HEK293 (cell line): ENCODE data around the gene CNOT6L.

Source experiments
- CTCF ChIA-PET: fragments of 350-600 bp; formaldehyde crosslinking; extraction: SDS; loops from one replicate; lab custom pipeline; 2021; ENCODE audit warnings: antibody characterized with exemption; lab: Yijun Ruan, JAX
- POLR2A ChIA-PET: fragments of 300-600 bp; formaldehyde crosslinking; extraction: SDS; loops from one replicate; lab custom pipeline; 2020; ENCODE audit warnings: antibody characterized with exemption, inconsistent platforms; lab: Yijun Ruan, JAX
- H3K27ac ChIP-seq: fragments of 200-500 bp; sonication (Bioruptor generic); 2 replicates; pipeline ENCODE4 v1.5.1; 2014; ENCODE audit warnings: low read depth, low read length, control low read depth, inconsistent platforms; ENCODE audit errors: extremely low read depth
- H3K36me3 ChIP-seq, 2 experiments: fragments of 200-500 bp in 1 of 2; sonication (Bioruptor generic) in 1 of 2; 1 replicate in 1 of 2; 2 replicates in 1 of 2; pipeline ENCODE4 v1.5.1; 2014 to 2017; ENCODE audit warnings: inconsistent platforms in 2 of 2, low read length in 2 of 2; ENCODE audit not compliant: control insufficient read depth in 2 of 2, insufficient read depth in 1 of 2
- H3K4me1 ChIP-seq: fragments of 200-500 bp; sonication (Bioruptor generic); 2 replicates; pipeline ENCODE4 v1.5.1; 2014; ENCODE audit warnings: mild to moderate bottlenecking, low read length, inconsistent platforms; ENCODE audit not compliant: control insufficient read depth, insufficient read depth
- H3K4me3 ChIP-seq: 2 replicates; pipeline ENCODE4 v1.5.1; 2011; ENCODE audit warnings: low read depth, mild to moderate bottlenecking, control low read depth, low read length, moderate library complexity
- H3K9me3 ChIP-seq: fragments of 200-500 bp; sonication (Bioruptor generic); 2 replicates; pipeline ENCODE4 v1.5.1; 2014; ENCODE audit warnings: low read depth, low read length, inconsistent platforms; ENCODE audit not compliant: control insufficient read depth, insufficient read depth
- GLI4 ChIP-seq: fragments of 450-650 bp; formaldehyde crosslinking; IDR thresholded peaks from 2 replicates; pipeline ENCODE4 v1.5.1; 2016; ENCODE audit warnings: missing biosample characterization, missing genetic modification characterization
- KLF10 ChIP-seq: fragments of 450-650 bp; IDR thresholded peaks from 2 replicates; pipeline ENCODE4 v1.5.1; 2018; ENCODE audit warnings: missing biosample characterization, mild to moderate bottlenecking, missing genetic modification characterization
- KLF16 ChIP-seq: fragments of 450-650 bp; formaldehyde crosslinking; IDR thresholded peaks from 2 replicates; pipeline ENCODE4 v1.5.1; 2017; ENCODE audit warnings: missing biosample characterization, missing genetic modification characterization
- MZF1 ChIP-seq: fragments of 450-650 bp; formaldehyde crosslinking; IDR thresholded peaks from 2 replicates; pipeline ENCODE4 v1.5.1; 2017; ENCODE audit warnings: missing biosample characterization, missing genetic modification characterization, borderline replicate concordance
- RBAK ChIP-seq: fragments of 450-650 bp; formaldehyde crosslinking; IDR thresholded peaks from 2 replicates; pipeline ENCODE4 v1.5.1; 2016; ENCODE audit warnings: missing biosample characterization, missing genetic modification characterization
- SP7 ChIP-seq: fragments of 450-650 bp; formaldehyde crosslinking; IDR thresholded peaks from 2 replicates; pipeline ENCODE4 v1.5.1; 2016; ENCODE audit warnings: missing biosample characterization, missing genetic modification characterization
- ZFP37 ChIP-seq: fragments of 450-650 bp; formaldehyde crosslinking; IDR thresholded peaks from 2 replicates; pipeline ENCODE4 v1.5.1; 2016; ENCODE audit warnings: missing biosample characterization, missing genetic modification characterization
- ZFP41 ChIP-seq: fragments of 450-650 bp; formaldehyde crosslinking; IDR thresholded peaks from 2 replicates; pipeline ENCODE4 v1.5.1; 2016; ENCODE audit warnings: missing biosample characterization, missing genetic modification characterization, borderline replicate concordance
- ZNF140 ChIP-seq: fragments of 450-650 bp; formaldehyde crosslinking; IDR thresholded peaks from 2 replicates; pipeline ENCODE4 v1.5.1; 2016; ENCODE audit warnings: missing biosample characterization, missing genetic modification characterization
- ZNF16 ChIP-seq: fragments of 450-650 bp; formaldehyde crosslinking; IDR thresholded peaks from 2 replicates; pipeline ENCODE4 v1.5.1; 2016; ENCODE audit warnings: low read depth, missing biosample characterization, missing genetic modification characterization
- ZNF175 ChIP-seq: fragments of 450-650 bp; formaldehyde crosslinking; IDR thresholded peaks from 2 replicates; pipeline ENCODE4 v1.5.1; 2016; ENCODE audit warnings: missing biosample characterization, missing genetic modification characterization
- ZNF214 ChIP-seq: fragments of 450-650 bp; formaldehyde crosslinking; IDR thresholded peaks from 2 replicates; pipeline ENCODE4 v1.5.1; 2017; ENCODE audit warnings: missing biosample characterization, mild to moderate bottlenecking, missing genetic modification characterization, borderline replicate concordance
- ZNF311 ChIP-seq: fragments of 450-650 bp; formaldehyde crosslinking; IDR thresholded peaks from 2 replicates; pipeline ENCODE4 v1.5.1; 2017; ENCODE audit warnings: missing biosample characterization, missing genetic modification characterization, borderline replicate concordance
- ZNF335 ChIP-seq: fragments of 450-650 bp; formaldehyde crosslinking; conservative IDR thresholded peaks from 2 replicates; pipeline ENCODE4 v1.5.1; 2016; ENCODE audit warnings: missing biosample characterization, missing genetic modification characterization
- ZNF501 ChIP-seq: fragments of 450-650 bp; formaldehyde crosslinking; IDR thresholded peaks from 2 replicates; pipeline ENCODE4 v1.5.1; 2016; ENCODE audit warnings: missing biosample characterization, missing genetic modification characterization
- ZNF514 ChIP-seq: fragments of 450-650 bp; formaldehyde crosslinking; IDR thresholded peaks from 2 replicates; pipeline ENCODE4 v1.5.1; 2016; ENCODE audit warnings: missing biosample characterization, missing genetic modification characterization
- ZNF529 ChIP-seq: fragments of 450-650 bp; formaldehyde crosslinking; IDR thresholded peaks from 2 replicates; pipeline ENCODE4 v1.5.1; 2017; ENCODE audit warnings: missing genetic modification characterization, missing biosample characterization; ENCODE audit not compliant: insufficient replicate concordance
- ZNF561 ChIP-seq: fragments of 450-650 bp; IDR thresholded peaks from 2 replicates; pipeline ENCODE4 v1.5.1; 2018; ENCODE audit warnings: missing biosample characterization, missing genetic modification characterization, borderline replicate concordance
- ZNF660 ChIP-seq: fragments of 450-650 bp; IDR thresholded peaks from 2 replicates; pipeline ENCODE4 v1.5.1; 2018; ENCODE audit warnings: missing biosample characterization, mild to moderate bottlenecking, missing genetic modification characterization
- ZNF707 ChIP-seq: fragments of 450-650 bp; formaldehyde crosslinking; IDR thresholded peaks from 2 replicates; pipeline ENCODE4 v1.5.1; 2016; ENCODE audit warnings: missing biosample characterization, missing genetic modification characterization
- ZNF747 ChIP-seq: fragments of 450-650 bp; formaldehyde crosslinking; IDR thresholded peaks from 2 replicates; pipeline ENCODE4 v1.5.1; 2016; ENCODE audit warnings: missing biosample characterization, missing genetic modification characterization
- TF ChIP-seq, protein P1 (sequence below): fragments of 450-650 bp; formaldehyde crosslinking; IDR thresholded peaks from 2 replicates; pipeline ENCODE4 v1.5.1; 2017; ENCODE audit warnings: missing biosample characterization, missing genetic modification characterization
- TF ChIP-seq, protein P2 (sequence below): fragments of 450-650 bp; formaldehyde crosslinking; IDR thresholded peaks from 2 replicates; pipeline ENCODE4 v1.5.1; 2016; ENCODE audit warnings: missing biosample characterization, missing genetic modification characterization
- TF ChIP-seq, protein P3 (sequence below): fragments of 450-650 bp; formaldehyde crosslinking; IDR thresholded peaks from 2 replicates; pipeline ENCODE4 v1.5.1; 2017; ENCODE audit warnings: missing biosample characterization, missing genetic modification characterization
- TF ChIP-seq, protein P4 (sequence below): fragments of 450-650 bp; formaldehyde crosslinking; IDR thresholded peaks from 2 replicates; pipeline ENCODE4 v1.5.1; 2016; ENCODE audit warnings: missing biosample characterization, missing genetic modification characterization

Gene CNOT6L

DNA sequence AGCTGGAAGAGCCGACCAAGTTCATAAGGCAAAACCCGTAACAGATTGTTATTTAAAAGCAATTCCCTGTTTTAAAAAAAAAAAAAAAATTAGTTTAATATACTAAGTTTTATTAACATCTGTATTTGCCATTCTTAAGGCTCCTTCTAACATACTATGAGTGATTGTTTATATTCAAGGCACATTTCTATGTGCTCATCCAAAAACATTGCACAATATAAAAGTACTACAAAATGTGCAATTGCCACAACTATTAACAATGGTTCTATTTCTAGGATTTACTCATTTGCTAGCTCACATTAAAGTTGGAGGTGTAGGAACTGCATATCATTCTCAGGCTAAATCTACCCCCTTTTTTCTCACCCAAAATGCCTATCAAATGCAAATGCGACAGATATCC is 46.1 kb downstream of the CNOT6L start:
- Histone ChIP-seq H3K9me3 (no peaks in the 10 kb centered on the region), H3K27ac (no peak overlapping the region), H3K4me1 (0 out of 2 replicates have a peak, but pooled peaks cover 3% of the 10 kb centered on the region), H3K4me3 (no peak overlapping the region), H3K36me3 (peaks cover 0 to 18% of the 10 kb centered on the region in 2 experiments; a peak in 2 of 3 replicates)
- CTCF ChIA-PET: interaction anchor here (0.5 to 0.8 kb wide), 2 partner anchors 89 to 406 kb away, joined by 3 to 7 read pairs; partner anchors contain the start of gene MRPL1
- TF ChIP-seq, protein P1, sequence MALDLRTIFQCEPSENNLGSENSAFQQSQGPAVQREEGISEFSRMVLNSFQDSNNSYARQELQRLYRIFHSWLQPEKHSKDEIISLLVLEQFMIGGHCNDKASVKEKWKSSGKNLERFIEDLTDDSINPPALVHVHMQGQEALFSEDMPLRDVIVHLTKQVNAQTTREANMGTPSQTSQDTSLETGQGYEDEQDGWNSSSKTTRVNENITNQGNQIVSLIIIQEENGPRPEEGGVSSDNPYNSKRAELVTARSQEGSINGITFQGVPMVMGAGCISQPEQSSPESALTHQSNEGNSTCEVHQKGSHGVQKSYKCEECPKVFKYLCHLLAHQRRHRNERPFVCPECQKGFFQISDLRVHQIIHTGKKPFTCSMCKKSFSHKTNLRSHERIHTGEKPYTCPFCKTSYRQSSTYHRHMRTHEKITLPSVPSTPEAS (tag by site-specific recombination): no peak
- no peak for TF ChIP-seq SP7 (tag by site-specific recombination)
- no peak for TF ChIP-seq MZF1 (tag by site-specific recombination)
- no peak for TF ChIP-seq ZNF747
- TF ChIP-seq ZNF214 (tag by site-specific recombination): no peak
- no peak for TF ChIP-seq ZNF514 (tag by site-specific recombination)
- TF ChIP-seq ZFP37: no peak
- TF ChIP-seq ZNF175: no peak
- POLR2A ChIA-PET: no interaction called here

DNA sequence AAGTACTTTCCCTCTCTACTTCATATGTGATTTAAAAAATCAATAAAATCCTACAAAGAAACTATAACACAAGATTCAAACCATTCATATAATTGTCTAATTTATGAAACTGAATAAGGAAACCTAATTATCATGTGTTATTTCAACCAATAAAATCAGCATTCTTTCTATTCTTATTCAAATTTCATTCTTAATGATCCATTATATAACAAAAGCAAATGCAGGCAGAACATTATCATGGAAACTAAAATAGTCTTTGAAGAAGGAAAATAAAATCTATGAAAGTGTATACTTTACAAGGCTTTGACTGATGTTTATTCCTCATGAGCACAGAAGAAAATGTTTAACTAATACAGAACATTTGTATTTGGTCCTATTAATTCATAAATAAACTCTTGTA is 47.6 kb downstream of the CNOT6L start:
- ChIA-PET CTCF (no interaction called here), POLR2A (no interaction called here)
- H3K4me3 ChIP-seq: no peak overlapping the region
- H3K9me3 ChIP-seq: no peaks in the 10 kb centered on the region
- TF ChIP-seq ZNF335 (tag by site-specific recombination) (no peak), ZNF660 (tag by site-specific recombination) (no peak), ZNF175 (no peak), ZNF311 (no peak), ZNF140 (tag by site-specific recombination) (no peak), ZNF707 (no peak), KLF10 (tag by site-specific recombination) (no peak), KLF16 (no peak), GLI4 (no peak), ZNF529 (tag by site-specific recombination) (no peak), RBAK (tag by site-specific recombination) (no peak), ZNF501 (tag by site-specific recombination) (no peak), ZNF16 (tag by site-specific recombination) (no peak), ZFP41 (tag by site-specific recombination) (no peak), MZF1 (tag by site-specific recombination) (no peak), ZNF561 (tag by site-specific recombination) (no peak)
- TF ChIP-seq, protein P2, sequence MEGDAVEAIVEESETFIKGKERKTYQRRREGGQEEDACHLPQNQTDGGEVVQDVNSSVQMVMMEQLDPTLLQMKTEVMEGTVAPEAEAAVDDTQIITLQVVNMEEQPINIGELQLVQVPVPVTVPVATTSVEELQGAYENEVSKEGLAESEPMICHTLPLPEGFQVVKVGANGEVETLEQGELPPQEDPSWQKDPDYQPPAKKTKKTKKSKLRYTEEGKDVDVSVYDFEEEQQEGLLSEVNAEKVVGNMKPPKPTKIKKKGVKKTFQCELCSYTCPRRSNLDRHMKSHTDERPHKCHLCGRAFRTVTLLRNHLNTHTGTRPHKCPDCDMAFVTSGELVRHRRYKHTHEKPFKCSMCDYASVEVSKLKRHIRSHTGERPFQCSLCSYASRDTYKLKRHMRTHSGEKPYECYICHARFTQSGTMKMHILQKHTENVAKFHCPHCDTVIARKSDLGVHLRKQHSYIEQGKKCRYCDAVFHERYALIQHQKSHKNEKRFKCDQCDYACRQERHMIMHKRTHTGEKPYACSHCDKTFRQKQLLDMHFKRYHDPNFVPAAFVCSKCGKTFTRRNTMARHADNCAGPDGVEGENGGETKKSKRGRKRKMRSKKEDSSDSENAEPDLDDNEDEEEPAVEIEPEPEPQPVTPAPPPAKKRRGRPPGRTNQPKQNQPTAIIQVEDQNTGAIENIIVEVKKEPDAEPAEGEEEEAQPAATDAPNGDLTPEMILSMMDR (tag by site-specific recombination): no peak
- TF ChIP-seq, protein P3, sequence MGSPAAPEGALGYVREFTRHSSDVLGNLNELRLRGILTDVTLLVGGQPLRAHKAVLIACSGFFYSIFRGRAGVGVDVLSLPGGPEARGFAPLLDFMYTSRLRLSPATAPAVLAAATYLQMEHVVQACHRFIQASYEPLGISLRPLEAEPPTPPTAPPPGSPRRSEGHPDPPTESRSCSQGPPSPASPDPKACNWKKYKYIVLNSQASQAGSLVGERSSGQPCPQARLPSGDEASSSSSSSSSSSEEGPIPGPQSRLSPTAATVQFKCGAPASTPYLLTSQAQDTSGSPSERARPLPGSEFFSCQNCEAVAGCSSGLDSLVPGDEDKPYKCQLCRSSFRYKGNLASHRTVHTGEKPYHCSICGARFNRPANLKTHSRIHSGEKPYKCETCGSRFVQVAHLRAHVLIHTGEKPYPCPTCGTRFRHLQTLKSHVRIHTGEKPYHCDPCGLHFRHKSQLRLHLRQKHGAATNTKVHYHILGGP (tag by site-specific recombination): no peak
- TF ChIP-seq, protein P4, sequence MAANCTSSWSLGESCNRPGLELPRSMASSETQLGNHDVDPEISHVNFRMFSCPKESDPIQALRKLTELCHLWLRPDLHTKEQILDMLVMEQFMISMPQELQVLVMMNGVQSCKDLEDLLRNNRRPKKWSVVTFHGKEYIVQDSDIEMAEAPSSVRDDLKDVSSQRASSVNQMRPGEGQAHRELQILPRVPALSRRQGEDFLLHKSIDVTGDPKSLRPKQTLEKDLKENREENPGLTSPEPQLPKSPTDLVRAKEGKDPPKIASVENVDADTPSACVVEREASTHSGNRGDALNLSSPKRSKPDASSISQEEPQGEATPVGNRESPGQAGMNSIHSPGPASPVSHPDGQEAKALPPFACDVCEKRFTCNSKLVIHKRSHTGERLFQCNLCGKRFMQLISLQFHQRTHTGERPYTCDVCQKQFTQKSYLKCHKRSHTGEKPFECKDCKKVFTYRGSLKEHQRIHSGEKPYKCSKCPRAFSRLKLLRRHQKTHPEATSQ (tag by site-specific recombination): no peak
- no peaks in the 10 kb centered on the region for H3K4me1 ChIP-seq
- peaks cover 0 to 18% of the 10 kb centered on the region in 2 experiments; a peak in 2 of 3 replicates for H3K36me3 ChIP-seq
- no peak overlapping the region for H3K27ac ChIP-seq
